OCI-LY3 (cell line): ENCODE data around the gene PNKP.

Experiments used
- EZH2phosphoT487 ChIP-seq: fragments of 200-600 bp; shearing (Covaris generic); IDR thresholded peaks from 2 replicates; pipeline ENCODE4 v1.6.1; 2018; ENCODE audit warnings: antibody characterized with exemption, mixed run types, low read depth
- TF ChIP-seq, protein P1 (sequence below): fragments of 200-600, 300-600 bp; sonication (generic); IDR thresholded peaks from 2 replicates; pipeline ENCODE4 v1.5.1; 2014; ENCODE audit warnings: antibody characterized with exemption, low read length, low read depth

DNA sequence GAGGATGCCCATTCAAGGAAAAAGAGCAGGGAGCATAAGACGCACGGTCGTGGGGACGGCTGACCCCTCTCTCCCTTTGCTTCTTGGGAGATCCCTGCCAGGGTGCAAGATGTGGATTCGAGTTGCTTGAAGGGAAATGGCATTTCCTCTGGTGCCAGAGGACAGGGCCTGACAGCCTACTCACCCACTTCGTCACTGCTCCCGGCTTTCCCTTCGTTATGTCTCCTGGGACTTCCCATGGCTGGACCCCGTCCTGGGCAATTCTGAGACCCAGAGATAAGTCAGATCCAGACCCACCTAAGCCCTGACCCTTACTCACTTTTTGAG lies 11.3 kb upstream of the PNKP start:
- TF ChIP-seq, protein P1, sequence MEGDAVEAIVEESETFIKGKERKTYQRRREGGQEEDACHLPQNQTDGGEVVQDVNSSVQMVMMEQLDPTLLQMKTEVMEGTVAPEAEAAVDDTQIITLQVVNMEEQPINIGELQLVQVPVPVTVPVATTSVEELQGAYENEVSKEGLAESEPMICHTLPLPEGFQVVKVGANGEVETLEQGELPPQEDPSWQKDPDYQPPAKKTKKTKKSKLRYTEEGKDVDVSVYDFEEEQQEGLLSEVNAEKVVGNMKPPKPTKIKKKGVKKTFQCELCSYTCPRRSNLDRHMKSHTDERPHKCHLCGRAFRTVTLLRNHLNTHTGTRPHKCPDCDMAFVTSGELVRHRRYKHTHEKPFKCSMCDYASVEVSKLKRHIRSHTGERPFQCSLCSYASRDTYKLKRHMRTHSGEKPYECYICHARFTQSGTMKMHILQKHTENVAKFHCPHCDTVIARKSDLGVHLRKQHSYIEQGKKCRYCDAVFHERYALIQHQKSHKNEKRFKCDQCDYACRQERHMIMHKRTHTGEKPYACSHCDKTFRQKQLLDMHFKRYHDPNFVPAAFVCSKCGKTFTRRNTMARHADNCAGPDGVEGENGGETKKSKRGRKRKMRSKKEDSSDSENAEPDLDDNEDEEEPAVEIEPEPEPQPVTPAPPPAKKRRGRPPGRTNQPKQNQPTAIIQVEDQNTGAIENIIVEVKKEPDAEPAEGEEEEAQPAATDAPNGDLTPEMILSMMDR = no peak
- TF ChIP-seq EZH2phosphoT487 = no peak
